T-helper 9 cell (primary cell): ENCODE measurements around the gene PORCN.

Experiments
- DNase-seq: peaks from one replicate; pipeline ENCODE4 v3.0.0-alpha.2; 2020

Gene PORCN

DNA sequence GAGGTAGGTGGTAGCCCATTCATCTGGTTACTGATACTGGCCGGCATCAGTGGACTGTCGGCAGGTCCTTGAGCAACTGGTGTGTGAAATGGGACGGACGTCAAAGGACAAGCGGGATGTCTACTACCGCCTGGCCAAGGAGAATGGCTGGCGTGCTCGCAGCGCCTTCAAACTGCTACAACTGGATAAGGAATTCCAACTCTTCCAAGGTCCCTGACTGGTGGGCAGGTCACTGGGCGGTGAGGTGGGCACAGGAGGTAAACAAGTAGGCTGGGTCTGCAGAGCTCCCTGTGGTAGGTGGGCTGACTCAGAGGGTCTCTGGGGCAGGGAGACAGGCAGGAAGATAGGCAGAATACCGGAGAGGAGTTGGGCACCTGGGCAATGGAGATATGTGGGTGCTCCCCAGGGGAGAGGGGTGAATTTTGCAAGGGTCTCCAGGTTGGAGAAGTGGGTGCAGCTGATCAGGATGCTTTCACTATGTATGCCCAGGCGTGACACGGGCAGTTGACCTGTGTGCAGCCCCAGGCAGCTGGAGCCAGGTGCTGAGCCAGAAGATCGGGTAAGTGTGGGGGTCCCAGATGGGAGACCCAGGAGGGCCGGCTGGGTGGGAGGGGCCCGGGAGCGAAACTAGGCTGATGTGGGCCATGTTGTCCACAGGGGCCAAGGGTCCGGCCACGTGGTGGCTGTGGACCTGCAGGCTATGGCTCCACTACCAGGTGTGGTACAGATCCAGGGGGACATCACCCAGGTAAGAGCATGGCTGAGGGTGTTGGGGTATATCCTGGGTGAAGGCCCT lies 30.6 kb upstream of the PORCN start:
- no peak for DNase-seq

DNA sequence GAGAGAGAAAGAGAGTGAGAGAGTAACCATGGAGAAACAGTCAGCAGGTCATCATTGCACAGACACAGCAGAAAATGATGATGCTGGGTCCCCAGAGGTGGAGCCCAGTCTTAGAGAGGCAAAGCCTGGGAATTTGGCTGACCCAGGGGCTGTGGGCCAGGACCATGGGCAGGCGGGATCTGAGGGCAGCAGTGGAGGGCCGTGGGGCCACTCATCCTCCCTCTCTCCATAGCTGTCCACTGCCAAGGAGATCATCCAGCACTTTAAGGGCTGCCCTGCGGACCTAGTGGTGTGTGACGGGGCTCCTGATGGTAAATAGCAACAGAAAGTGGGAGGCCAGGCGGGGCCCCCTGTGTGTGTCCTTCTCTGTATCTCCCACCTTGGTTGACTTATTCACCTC lies 30.0 kb upstream of the PORCN start:
- DNase-seq = no peak

DNA sequence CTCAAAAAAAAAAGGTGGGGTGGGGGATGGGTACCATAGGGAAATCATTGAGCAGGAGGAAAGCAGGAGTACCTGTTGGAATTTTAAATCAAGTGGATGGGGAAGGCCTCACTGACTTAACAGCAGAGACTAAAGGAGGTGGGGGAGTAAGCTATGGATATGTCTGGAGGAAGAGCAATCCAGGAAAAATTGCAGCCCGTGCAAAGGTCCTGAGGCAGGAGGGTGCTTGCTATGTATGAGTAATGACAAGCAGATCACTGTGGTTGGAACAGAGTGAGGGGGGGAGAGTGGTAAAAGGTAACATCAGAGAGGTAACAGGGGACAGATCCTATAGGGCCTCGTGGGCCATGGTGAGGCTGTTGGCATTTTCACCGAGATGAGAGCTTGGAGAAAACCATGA lies 28.6 kb upstream of the PORCN start:
- DNase-seq = no peak

DNA sequence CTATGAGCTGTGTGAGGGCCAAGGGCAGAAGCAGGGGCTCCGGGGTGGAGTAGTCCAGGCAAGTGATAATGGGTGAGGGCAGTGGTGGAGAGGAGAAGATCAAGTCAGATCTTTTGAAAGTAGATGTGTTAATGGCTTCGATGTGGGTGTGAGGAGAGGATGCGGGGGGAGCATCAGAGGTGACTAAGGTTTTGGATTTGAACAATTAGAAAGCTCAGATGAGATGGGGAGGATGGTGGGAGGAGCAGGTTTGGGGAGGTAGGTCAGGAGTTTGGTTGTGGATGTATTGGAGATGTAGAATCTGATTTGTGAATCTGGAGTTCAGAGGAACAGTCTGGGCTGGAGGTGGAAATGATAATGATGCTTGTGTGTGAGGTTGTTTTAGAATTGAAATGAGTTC lies 28.2 kb upstream of the PORCN start:
- DNase-seq = no peak

DNA sequence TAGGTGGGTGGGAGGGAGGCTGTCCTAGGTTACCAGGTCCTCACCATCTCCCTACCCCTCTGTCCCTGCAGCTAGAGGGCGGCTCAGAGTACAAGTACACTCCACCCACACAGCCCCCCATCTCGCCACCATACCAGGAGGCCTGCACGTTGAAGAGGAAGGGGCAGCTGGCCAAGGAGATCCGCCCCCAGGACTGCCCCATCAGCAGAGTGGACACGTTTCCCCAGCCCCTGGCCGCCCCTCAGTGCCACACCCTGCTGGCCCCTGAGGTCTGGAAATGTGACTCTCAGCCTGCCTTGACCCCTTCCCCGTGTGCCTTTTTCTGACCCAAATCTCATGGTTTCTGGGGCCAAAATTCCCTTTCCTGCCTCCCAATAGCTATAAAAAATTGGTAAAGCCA lies 26.3 kb upstream of the PORCN start:
- no peak for DNase-seq

DNA sequence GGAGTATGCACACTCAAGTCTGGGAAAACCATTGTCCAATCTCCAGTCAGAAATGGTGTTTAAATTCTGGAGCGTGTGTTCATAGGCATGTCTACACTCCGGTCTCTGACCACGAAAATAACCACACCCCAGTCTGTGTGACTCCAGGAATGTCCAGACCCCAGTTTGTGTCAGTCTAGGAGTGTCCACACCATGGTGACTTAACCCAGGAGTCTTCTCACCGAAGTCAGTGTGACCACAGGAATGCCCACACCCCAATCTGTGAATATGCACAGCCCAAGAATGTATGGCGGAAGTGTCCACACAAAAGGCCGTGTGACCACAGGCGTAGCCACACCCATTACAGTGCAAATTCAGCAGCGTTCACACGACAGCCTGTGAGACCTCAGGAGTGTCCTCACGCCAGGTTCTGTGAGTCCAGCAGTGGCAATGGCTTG lies 21.4 kb upstream of the PORCN start:
- no peak for DNase-seq

DNA sequence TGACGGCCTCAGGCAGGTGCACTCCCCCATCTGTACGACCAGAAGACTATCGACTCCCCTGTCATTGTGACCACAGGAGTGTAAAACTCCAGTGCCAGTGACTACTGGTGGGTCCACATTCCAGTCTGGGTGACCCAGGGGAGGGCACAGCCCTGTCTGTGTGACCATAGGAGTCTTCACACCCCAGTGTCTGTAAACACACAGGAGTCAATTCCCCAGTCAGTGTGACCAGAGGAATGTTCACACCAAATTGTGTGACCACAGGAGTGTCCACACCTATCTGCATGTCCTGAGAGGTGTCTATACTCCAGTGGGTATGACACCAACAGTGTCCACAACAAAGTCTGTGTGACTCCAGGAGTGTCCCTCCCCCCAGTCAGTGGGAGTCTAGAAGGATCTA lies 20.8 kb upstream of the PORCN start:
- DNase-seq = no peak

DNA sequence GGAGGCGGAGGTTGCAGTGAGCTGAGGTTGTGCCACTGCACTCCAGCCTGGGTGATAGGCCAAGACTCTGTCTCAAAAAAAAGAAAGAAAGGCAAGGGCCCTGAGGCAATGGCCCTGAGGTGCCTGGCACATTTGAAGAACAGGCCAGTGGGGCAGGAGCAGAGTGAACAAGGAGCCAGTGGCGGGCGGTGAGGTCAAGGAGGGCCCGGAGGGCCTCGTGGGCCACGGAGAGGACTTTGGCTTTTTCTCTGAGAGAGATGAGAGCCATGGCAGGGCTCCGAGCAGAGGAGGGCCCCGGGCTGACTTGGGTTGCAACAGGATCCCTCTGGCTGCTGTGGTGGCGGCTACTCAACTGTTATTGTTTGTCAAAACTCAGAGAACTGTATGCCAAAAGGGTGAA lies 19.5 kb upstream of the PORCN start:
- DNase-seq = no peak

DNA sequence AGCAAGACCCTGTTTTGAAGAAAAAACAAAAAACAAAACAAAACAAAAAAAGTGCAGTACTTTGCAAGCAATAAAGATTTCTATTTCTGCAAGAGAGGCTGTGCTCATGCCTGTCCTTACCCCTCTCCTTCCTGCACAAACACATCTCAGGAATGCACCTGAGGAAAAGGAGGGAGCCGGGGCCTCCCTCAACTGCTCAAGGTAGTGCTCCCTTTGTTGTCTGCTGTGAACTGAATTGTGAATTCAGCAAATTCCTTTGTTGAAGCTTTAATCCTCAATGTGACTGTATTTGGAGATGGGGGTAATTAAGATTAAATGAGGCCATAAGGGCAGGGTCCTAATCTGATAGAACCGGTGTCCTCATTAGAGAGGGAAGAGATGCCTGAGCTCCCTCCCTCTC lies 18.9 kb upstream of the PORCN start:
- DNase-seq = no peak

DNA sequence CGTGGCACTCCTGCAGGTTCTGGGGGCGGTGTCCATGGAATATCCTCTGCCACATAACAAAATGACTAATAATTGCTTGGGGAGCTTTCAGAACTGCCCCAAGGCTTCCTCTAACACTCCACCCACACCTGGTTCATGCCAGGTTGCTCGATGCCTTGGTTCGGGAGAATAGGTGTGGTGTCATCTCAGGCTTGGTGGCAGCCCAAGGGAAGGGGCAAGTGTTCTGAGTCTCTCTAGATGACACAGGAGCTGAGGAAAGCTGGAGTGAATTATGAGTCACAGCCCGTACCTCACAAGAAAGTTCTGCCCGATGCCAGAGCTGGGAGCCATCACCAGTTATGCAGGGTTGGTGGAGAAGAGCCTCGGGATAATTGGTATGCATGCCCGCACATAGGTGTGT lies 18.1 kb upstream of the PORCN start:
- DNase-seq = no peak

DNA sequence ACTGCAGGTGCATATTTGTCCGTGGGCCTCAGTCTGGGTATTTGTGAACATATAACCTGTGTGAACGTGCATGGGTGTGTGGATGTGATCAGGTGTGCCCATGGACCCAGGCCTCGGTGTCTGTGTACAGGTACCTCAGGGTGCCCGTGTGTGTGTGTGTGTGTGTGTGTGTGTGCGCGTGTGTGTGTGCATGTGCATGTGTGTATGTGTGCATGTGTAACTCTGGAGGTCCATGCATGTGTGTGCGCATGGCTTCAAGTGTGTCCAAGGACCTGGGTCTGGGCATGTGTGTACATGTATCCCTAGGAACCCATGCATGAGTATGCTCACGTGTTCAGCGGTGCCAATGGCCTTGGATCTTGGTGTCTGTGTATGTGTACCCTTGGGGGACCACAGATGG lies 17.0 kb upstream of the PORCN start:
- no peak for DNase-seq

DNA sequence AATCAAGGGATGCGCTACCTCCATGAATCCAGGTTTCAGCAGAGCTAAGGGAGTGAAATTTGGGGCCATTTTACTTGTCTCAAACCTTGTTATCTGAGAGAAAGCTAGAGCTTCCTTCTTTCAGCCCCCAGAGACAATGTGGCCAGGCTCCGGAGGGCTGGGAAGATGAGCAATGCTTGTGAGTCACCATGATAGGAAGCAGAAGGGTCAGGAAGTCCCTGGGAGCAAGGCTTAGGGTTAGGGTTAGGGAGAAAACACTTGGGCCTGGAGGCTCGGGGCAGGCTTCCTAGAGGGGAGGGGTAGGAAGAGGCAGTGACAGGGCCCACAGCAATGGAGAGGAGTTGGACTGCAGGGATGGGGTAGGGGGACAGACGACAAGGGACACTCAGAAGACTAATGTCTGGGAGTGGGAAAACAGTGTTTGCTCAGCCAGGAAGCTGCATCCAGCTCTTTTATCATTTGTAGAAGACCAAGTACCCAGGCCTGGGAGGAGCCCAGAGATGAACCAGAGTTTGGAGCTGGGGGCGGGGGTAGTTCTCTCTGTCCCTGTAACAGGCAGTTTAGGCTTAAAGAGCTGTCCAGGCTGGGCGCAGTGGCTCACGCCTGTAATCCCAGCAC lies 16.4 kb upstream of the PORCN start:
- no peak for DNase-seq

DNA sequence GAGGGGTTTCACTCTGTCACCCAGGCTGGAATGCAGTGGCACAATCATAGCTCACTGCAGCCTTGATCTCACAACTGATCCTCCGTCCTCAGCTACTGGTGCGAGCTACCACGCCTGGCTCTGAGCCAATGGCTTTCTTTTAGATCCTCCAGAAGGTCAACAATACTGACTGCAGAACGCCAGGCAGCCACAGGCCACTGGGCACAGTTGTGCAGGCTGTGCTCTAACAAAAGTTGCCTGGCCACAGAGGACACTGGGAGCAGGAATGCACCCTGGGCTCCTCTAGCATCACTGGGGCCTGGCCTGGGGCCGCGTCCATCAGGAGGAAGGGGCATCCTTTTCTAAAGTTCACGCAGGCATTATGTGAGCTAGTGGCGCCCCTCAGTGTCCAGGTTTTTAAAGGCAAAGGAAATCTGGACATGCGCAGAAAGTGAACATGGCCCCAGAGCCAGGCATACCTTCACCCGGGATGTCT lies 14.9 kb upstream of the PORCN start:
- DNase-seq = no peak

DNA sequence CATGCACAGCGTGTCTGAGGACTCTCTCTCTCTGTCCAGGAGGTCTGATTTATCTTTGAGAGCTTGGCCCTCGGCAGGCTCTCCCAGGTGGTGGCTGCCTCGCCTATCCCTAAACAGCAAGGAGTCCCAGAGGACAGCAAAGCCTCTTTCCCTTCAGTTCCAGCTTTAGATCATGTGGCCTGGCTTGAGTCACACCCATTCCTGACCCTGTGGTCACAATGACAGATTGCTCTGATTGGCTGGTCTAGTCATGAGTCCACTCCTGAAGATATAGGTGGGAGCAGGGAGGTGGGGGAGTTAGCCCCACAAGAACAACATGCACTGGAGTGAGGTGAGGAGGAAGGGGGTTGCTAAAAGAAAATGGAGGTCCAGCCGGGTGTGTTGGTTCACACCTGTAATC lies 12.1 kb upstream of the PORCN start:
- no peak for DNase-seq

DNA sequence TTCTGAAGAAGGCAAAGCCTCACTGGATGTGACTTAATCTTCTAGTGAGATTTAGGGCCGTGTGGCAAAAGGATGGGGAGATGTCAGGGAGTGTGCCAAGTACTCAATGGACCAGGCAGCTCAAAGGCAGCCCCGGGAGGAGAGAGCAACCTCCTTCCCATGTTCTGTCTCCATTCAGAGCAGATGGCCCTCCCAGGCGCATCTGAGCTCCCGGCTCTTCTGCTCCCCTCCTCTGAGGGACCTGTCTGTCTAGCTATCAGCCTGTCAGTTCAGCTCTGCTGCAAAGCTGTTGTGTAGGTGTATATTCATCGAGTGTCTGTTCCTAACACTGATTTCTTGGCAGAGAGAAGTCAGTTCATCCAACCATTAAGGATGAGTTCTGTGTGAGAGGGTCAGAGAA lies 10.9 kb upstream of the PORCN start:
- no peak for DNase-seq

DNA sequence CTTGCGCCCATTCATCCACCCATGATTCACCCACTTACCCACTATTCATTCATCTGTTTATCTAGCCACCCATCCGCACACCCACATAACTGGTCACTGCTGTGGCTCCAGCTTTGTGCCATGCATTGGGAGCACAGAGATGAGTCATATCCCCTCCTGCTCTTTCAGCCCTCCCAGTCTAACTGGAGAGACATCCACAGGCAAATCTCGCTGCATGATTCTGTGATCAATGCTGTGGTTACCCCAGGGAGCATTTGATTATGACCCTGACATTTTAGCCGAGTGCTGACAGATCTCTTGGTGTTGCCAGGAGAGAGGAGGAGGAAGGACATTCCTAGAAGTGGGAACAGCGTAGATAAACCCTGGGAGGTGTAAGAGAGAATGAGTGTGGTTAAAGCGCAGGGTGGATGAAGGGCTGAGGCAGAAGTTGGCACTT lies 10.4 kb upstream of the PORCN start:
- no peak for DNase-seq

DNA sequence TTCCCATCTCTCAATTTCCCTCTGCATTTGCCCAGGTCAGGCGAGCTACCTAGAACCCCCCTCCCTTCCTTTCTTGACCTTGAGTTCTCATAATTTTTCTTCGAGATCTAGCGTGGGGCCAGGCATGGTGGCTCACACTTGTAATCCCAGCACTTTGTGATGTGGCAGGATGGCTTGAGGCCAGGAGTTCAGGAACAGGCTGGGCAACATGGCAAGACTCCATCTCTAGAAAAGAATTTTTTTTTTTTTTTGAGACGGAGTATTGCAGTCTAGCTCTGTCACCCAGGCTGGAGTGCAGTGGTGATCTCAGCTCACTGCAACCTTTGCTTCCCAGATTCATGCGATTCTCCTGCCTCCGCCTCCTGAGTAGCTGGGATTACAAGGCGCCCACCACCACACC lies 4.5 kb upstream of the PORCN start:
- DNase-seq = no peak

DNA sequence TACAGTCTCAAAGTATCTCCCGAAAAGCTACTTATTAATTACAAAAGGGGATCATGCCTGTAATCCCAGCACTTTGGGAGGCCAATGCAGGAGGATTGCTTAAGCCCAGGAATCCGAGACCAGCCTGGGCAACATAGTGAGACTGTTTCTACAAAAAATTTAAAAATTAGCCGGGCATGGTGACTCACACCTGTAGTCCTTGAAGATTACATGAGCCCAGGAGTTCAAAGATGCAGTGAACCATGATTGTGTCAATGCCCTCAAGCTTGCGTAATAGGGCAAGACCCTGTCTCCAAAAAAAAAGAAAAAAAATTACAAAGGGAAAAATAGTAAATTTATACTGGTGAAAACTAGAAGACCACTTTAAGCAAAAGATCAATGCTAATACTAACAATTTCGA lies 3.3 kb upstream of the PORCN start:
- no peak for DNase-seq

DNA sequence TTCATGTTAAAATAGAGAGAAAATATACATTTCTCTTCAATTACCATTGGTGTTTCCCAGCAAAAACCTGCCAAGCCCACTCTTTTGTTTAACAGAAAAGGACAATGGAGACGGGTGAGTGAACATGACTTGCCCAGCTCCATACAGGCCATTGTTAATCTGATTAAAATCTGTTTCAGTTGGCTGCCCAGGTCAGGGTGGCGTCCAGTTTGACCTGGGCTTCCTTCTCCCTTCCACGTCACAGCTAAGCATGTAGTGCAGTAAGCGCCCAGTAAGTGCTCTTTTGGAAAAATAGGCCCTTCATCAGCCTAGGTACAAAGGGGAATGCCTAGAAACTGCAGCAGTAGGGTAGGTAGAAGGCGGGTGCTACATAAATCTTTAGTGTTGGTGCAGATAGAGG lies 1.5 kb upstream of the PORCN start:
- no peak for DNase-seq

DNA sequence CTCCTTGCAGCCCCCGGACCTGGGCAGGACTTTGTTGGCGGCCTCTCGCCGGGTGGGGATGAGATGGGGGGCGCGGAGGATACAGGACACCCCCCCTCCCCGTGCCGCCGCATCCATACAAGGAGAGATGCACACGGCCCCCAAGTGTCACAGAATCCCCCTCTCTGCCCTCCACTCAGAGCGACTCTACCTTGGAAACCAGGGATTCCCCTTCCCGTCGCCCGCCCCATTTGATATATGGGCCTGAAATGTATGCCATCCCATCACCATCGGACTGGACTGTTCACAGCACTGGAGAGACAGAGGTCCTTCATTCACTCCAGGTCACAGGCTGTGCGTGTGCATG lies 426 bp downstream of the PORCN start:
- no peak for DNase-seq

DNA sequence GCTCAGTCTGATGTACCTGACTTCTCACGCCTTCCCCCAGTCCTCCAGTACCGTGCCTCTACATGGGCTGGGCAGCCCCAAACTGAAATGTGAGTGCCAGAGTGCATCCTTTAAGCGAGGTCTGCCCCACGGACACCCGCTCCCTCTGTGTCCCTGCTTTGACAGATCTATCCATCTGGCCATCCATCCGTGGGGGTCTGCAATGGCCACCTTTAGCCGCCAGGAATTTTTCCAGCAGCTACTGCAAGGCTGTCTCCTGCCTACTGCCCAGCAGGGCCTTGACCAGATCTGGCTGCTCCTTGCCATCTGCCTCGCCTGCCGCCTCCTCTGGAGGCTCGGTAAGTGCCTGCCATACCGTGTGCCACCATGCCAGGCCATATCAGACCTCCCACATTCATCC lies 827 bp downstream of the PORCN start:
- no peak for DNase-seq

DNA sequence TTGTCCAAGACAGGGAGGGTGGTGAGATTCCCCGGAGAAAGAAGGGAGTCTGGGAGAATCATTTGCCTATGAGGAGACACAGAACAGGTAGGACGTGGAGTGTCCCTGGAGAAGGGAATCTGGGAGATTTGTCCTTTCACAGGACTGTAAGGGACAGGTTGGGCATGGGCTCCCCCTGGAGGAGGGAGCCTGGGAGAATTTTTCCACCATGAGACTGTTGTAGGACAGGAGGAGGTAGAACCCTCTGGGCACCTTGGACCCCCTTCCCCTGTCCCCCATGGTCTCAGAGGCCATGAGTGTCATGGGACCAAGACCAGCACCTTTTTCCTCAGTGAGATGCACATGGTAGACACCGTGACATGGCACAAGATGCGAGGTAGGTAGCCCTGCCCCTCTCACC lies 2.8 kb downstream of the PORCN start:
- no peak for DNase-seq

DNA sequence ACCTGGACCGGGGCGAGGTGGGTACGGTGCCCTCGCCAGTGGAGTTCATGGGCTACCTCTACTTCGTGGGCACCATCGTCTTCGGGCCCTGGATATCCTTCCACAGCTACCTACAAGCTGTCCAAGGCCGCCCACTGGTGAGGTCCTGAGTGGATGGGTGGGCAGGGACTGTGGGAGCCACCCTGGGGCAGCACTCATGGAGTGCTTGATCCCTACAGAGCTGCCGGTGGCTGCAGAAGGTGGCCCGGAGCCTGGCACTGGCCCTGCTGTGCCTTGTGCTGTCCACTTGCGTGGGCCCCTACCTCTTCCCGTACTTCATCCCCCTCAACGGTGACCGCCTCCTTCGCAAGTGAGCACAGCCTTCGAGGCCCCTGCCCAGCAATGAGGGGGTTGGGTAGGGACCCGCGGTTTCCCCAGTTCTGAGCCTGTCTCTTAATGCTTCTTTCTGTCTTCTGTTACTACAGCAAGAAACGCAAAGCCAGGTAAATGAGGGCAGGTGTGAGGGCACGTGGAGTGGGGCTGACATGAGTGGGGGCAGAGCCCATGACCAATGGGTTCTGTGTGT lies 3.7 kb downstream of the PORCN start:
- DNase-seq = no peak

DNA sequence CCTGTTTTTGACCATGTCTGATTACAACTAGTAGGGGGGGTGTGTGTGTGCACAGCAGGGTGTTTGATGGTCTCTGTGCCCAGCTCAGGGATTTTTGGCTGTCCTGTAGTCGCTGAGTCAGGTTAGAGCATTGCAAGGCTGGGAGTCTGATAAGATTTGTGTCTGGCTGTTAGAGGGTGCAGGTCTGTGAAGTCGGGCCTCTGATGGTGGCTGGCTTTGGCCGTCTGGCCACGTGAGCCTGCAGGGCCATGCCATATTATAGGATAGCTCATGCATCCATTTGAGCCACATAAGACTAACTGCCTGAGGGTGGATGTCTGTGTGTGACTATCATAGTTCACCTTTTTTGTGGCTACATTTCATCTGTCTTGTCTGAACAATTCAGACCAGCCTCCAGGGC lies 4.9 kb downstream of the PORCN start:
- DNase-seq = no peak
